ENCODE measurements around the gene GLDC. TPM values are rescaled to one million over a fixed set of nuclear protein-coding genes. Genes with fewer than 3 reads are reported as not detected.

GLDC gene
- total RNA-seq, 6 experiments from 2014 or later = 76.2 to 103 (median 89.3) TPM

DNA sequence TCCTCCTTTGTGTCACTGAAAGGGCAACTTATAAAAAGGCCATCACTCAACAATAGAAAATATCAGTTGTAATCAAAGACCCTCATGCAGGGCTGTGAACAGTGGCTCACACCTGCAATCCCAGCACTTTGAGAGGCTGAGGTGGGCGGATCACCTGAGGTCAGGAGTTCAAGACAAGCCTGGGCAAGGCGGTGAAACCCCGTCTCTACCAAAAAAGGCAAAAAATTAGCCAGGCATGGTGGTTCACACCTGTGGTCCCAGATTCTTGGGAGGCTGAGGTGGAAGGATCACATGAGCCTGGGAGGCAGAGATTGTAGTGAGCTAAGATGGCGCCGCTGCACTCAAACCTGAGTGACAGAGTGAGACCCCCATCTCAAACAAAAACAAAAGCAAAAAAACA lies 24.7 kb downstream of the GLDC start:
- DNase-seq (no peak), ATAC-seq (no peak)
- no peaks in the 10 kb centered on the region for H3K9me3 ChIP-seq
- intact Hi-C loops (cut with DNase I) = no loop called here
- H3K36me3 ChIP-seq = peaks cover 0 to 27% (median 0%) of the 10 kb centered on the region in 4 donors
- H3K27me3 ChIP-seq = no peaks in the 10 kb centered on the region
- H3K4me1 ChIP-seq = peaks cover 0 to 7% (median 0%) of the 10 kb centered on the region in 4 donors
- H3K27ac ChIP-seq = no peak overlapping the region
- 83% methylated on average over 4 of the region's 5 CpGs for WGBS (ENCODE audit: insufficient coverage, low coverage, low lambda C conversion rate, missing lambda C conversion rate)
- TF ChIP-seq, protein P1, sequence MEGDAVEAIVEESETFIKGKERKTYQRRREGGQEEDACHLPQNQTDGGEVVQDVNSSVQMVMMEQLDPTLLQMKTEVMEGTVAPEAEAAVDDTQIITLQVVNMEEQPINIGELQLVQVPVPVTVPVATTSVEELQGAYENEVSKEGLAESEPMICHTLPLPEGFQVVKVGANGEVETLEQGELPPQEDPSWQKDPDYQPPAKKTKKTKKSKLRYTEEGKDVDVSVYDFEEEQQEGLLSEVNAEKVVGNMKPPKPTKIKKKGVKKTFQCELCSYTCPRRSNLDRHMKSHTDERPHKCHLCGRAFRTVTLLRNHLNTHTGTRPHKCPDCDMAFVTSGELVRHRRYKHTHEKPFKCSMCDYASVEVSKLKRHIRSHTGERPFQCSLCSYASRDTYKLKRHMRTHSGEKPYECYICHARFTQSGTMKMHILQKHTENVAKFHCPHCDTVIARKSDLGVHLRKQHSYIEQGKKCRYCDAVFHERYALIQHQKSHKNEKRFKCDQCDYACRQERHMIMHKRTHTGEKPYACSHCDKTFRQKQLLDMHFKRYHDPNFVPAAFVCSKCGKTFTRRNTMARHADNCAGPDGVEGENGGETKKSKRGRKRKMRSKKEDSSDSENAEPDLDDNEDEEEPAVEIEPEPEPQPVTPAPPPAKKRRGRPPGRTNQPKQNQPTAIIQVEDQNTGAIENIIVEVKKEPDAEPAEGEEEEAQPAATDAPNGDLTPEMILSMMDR (IDR thresholded peaks at IDR 0.05) = no peak
- no peak for TF ChIP-seq POLR2A (IDR thresholded peaks at IDR 0.05)
- no peak overlapping the region for H3K4me3 ChIP-seq

DNA sequence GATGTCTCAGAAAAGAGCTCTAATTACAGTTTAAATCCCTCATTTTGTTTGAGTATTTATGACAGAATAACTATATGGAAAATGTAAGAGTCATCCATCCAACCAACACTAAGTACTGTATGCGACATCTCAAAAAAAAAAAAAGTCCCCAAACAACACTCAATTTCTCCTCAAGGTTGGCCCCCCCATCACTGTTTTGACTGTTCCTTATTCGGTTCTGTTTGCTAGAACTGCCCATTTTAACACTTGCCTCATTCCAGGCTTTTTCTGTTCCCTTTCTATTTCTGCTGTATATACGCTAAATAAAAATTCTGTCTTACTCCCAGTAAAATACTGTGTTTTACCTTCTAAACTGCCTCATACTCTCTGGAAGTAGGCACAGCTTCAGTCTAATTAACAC lies 25.2 kb downstream of the GLDC start:
- no peaks in the 10 kb centered on the region for H3K9me3 ChIP-seq
- 83% methylated on average over 3 of the region's 3 CpGs for WGBS (ENCODE audit: insufficient coverage, low coverage, low lambda C conversion rate, missing lambda C conversion rate)
- H3K36me3 ChIP-seq = peaks cover 0 to 27% (median 0%) of the 10 kb centered on the region in 4 donors
- intact Hi-C loops (cut with DNase I) = no loop called here
- no peak for ATAC-seq
- DNase-seq = no peak
- H3K27ac ChIP-seq = no peak overlapping the region
- H3K27me3 ChIP-seq = no peaks in the 10 kb centered on the region
- no peak overlapping the region for H3K4me3 ChIP-seq
- H3K4me1 ChIP-seq = peaks cover 0 to 7% (median 0%) of the 10 kb centered on the region in 4 donors
- TF ChIP-seq, protein P1 (IDR thresholded peaks at IDR 0.05) = no peak
- no peak for TF ChIP-seq POLR2A (IDR thresholded peaks at IDR 0.05)

DNA sequence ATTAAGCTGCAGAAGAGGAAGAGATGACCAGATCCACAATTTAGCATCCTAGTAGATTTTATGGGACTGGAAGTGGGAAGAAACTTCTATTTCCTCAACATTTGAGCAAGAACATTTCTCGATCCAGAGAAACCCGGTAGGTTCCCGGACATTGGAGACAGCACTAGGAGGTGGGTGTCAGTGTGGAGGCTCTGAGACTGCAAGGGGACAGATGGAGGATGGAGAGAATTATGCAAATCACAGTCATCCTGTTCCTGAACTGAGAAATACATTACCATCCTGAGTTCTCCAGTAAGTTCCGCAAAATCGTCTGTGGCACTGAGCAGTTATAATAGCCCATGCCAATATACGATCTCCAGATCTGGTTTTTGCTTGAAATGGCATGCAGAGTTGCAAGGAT lies 25.6 kb downstream of the GLDC start:
- intact Hi-C loops (cut with DNase I) = no loop called here
- peaks cover 0 to 7% (median 0%) of the 10 kb centered on the region in 4 donors for H3K4me1 ChIP-seq
- 97% methylated on average over 6 of the region's 6 CpGs for WGBS (ENCODE audit: insufficient coverage, low coverage, low lambda C conversion rate, missing lambda C conversion rate)
- H3K27me3 ChIP-seq = no peaks in the 10 kb centered on the region
- TF ChIP-seq POLR2A (IDR thresholded peaks at IDR 0.05) = no peak
- TF ChIP-seq, protein P1 (IDR thresholded peaks at IDR 0.05) = no peak
- H3K27ac ChIP-seq = no peak overlapping the region
- no peak for ATAC-seq
- H3K9me3 ChIP-seq = no peaks in the 10 kb centered on the region
- H3K4me3 ChIP-seq = no peak overlapping the region
- DNase-seq = no peak
- H3K36me3 ChIP-seq = peaks cover 0 to 28% (median 0%) of the 10 kb centered on the region in 4 donors

GRCh38 chr9:6616951-6617602 lies 28.5 kb downstream of the GLDC start:
- TF ChIP-seq POLR2A (IDR thresholded peaks at IDR 0.05) = no peak
- TF ChIP-seq, protein P1 (IDR thresholded peaks at IDR 0.05) = no peak
- no peak overlapping the region for H3K27ac ChIP-seq
- WGBS (ENCODE audit: insufficient coverage, low coverage, low lambda C conversion rate, missing lambda C conversion rate) = 69% methylated on average over 9 of the region's 9 CpGs
- peaks cover 0 to 32% (median 0%) of the 10 kb centered on the region in 4 donors for H3K36me3 ChIP-seq
- no peaks in the 10 kb centered on the region for H3K4me1 ChIP-seq
- intact Hi-C loops (cut with DNase I) = no loop called here
- H3K9me3 ChIP-seq = no peaks in the 10 kb centered on the region
- no peaks in the 10 kb centered on the region for H3K27me3 ChIP-seq
- ATAC-seq = no peak
- H3K4me3 ChIP-seq = no peak overlapping the region
- DNase-seq = no peak

All from right lobe of liver (tissue), 6 donors.